Measurements from ENCODE around the gene PSME3.

The PSME3 gene

GRCh38 chr17:42893359-42893758 is 60.2 kb downstream of the PSME3 start:
- Histone ChIP-seq H3K9ac (ENCODE audit: low read length) (no peak overlapping the region), H3K36me3 (ENCODE audit: control insufficient read depth, insufficient read depth, low read length) (no peaks in the 10 kb centered on the region), H3K27ac (ENCODE audit: low read depth, low read length) (no peak overlapping the region), H3K4me1 (ENCODE audit: control insufficient read depth, insufficient read depth, low read length) (peaks cover 18% of the 10 kb centered on the region), H3K9me3 (ENCODE audit: control insufficient read depth, insufficient read depth, low read depth, low read length) (no peaks in the 10 kb centered on the region), H3K4me3 (ENCODE audit: low read depth, low read length) (no peak overlapping the region), H3K27me3 (ENCODE audit: control insufficient read depth, insufficient read depth, low read length) (no peaks in the 10 kb centered on the region)

Data from HUES6 (cell line).